Stimulated activated CD4-positive, alpha-beta T cell treated with anti-CD3 and anti-CD28 coated beads, Interleukin-2, amount 100 ng/mL, for 24 hours (primary cell): ENCODE measurements around the gene ANKRD55.

Experiments used
- DNase-seq, 2 donors: peaks; one replicate each; pipeline ENCODE4 v3.0.0-alpha.2; 2020

Gene ANKRD55

GRCh38 chr5:56072863-56073766 lies 160.0 kb downstream of the ANKRD55 start:
- DNase-seq: no peak

DNA sequence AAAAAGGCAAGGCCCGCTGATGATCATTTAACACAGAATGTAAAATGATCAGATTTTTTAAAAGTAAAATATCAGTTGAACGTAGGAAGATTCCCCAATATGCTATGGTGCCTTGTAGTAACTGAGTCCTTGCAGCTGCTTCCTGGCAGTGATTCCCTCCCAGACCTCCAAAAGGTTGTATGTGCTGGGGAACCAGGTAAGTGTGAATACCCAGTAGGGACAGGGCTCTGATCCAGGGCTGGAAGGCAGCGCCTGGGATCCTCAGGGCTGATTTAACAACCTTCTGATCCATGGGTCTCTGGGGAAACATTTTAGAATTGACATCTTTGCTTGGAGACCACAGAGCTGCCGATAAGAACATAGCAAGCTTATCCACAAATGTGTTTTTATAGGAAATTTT lies 161.7 kb downstream of the ANKRD55 start:
- no peak for DNase-seq

- no peak for DNase-seq
These were observed 162.2 kb downstream of the ANKRD55 start for GRCh38 chr5:56070851-56071465.

DNA sequence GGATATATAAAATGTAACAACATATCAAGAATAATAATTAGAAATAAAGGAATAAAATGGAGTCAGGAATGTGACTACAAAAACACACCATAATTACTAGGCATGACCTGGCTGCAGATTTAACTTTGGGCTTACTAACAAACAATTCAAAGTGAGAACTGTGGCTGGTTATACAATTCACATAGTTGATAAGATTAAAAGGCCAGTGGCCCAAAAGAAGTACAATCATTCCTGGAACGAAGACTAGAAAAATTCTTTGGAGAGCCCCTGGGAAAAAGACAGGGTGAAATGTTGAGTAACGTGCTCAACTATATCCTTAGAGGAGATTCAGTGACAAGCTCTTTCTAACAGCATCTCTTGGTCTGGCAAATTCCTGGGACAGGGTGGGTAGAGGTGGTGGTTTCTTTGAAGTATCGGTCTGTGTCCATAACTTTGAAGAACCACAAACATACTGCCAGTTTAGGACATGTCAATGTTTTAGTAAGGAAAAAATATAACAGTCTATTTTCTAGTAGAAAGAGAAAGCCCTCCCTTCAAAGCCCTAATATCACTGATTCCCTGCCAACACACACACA lies 163.4 kb downstream of the ANKRD55 start:
- DNase-seq: no peak

DNA sequence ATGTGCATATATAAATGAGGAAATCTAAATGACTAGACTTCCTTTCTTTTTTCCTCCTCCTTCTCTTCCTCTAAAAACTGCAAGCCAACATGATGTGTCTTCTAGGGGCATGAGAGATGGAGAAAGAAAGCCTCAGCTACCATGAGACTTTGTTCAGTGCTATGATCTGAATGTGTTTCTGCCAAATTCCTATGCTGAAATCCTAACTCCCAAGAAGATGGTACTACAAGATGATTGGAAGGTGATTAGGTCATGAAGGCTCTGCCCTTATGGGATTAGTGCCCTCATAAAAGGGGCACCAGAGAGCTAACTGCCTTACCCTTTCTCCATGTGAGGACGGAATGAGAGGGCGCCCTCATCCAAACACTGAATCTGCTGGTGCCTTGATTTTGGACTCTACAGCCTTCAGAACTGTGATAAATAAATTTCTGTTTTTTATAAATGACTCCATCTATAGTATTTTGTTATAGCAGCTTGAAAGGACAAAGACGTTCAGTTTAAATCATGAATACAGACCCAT lies 166.1 kb downstream of the ANKRD55 start:
- DNase-seq: no peak

DNA sequence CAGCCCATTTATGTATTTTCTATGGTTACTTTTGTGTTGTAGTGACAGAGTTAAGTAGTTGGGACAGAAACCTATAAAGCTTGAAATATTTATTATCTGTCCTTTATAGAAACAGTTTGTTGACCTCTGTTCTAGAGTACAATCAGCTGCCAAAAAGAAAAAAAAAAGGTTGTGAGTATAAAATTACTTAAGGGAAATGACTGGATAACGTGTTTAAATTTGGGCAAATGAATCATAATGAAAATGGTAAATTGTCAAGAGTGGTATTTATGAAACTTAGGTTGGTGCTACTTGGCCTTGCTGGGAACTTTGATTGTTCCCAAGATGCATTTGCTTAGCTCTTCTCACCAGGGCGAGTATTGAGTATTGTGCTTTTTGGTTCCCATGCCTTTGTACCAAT lies 168.1 kb downstream of the ANKRD55 start:
- DNase-seq: no peak

DNA sequence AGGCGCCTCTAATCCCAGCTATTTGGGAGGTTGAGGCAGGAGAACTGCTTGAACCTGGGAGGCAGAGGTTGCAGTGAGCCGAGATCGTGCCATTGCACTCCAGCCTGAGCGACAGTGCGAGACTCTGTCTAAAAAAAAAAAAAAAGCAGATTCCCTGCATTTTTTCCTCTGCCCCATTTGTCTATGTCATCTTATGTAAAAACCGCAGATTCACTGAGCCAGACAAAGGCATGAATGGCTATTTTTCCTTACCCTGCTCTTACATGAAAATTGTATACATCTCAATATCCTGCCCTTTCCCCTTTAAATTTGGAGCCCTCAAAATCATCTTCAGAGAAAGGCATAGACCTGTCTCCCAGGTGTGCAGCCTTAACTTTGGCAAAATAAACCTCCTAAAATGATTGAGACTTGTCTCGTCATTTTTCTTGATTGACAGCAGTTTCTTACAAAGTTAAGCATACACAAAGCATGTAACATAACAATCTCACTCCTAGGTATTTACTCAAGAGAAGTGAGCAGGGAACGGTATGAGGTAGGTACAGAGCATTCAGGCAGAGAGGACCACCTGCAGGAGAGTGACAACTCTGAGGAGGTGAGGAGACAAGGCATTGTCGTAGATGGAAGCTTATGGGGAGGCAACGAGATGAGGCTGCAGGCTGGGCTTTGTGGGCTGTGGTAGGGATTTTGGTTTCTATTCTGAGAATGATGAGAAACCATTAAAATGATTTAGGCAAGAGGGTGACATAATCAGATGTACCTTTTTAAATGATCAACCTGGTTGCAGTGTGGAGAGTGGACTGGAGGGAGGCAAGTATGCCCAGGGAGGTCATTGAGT lies 172.6 kb downstream of the ANKRD55 start:
- DNase-seq: peak; percentile 33 to 53

DNA sequence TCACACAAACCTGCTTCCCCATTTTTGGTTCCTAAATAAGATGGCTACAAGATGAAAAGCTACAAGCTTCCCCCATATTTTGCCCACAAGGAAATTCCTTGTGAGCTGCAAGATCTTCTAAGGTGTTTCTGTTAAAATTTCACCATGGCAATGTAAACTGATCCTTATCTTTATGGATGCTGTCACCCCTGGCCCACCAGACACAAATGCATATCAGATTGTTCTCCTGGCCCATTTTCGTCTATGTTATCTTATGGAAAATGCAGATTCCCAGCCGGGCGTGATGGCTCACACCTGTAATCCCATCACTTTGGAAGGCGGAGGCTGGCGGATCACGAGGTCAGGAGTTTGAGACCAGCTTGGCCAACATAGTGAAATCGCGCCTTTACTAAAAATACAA lies 173.3 kb downstream of the ANKRD55 start:
- DNase-seq: no peak

DNA sequence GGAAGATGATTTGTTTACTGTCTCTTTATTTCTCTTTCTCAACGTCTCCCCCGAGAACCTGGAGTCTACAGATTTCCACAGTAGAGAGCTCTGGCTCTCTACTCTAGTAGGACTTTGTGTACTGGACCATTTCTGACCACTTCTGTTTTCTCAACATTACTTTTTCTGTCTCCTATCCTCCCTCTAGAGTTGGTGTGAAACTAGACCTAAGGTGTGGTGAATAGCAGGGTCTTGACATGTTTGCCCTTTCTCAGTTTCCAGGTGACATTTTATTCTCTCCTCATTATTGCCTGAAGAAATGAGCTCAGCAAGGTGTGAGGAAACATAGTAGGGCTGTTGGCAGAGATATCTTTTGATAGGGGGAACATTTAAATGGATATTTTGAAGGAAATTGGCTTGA lies 176.3 kb downstream of the ANKRD55 start:
- no peak for DNase-seq

DNA sequence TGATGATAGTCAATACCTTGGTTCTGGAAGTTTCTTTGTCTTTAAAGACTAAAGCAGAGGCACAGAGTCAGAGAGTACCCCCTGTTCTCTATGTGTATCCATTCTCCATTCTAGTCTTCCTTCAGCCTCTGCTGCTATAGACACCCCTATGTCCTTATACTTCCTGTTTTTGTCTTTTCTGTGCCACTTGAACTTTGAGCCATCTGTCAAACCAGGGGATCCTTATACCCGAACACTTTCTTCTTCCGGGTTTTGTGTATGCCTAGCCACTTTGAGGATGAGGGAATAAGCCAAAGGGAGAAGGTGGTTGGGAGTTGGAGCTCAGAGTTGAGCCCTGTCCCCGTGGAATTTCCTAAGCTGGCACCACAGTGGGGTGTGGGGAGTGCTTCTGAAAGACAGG lies 177.3 kb downstream of the ANKRD55 start:
- DNase-seq: no peak

DNA sequence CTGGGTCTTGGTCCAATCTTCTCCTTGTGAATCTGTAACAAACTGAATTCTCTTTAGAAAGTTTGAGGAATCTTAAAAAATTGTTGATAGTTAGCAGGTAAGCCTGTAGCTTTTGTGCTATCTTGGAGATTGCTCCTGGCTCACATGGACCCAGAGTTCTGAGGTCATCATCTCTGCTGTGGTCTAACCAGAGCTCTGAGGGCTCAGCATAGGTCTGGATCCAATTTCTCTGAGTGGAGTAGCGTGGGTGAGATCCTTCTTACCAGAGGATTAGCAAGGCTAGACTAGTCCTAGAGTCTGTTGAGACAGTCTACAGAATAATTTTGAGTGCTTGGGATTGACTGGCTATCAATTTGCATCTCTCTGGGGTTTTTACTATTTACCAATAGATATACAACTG lies 177.8 kb downstream of the ANKRD55 start:
- DNase-seq: no peak

DNA sequence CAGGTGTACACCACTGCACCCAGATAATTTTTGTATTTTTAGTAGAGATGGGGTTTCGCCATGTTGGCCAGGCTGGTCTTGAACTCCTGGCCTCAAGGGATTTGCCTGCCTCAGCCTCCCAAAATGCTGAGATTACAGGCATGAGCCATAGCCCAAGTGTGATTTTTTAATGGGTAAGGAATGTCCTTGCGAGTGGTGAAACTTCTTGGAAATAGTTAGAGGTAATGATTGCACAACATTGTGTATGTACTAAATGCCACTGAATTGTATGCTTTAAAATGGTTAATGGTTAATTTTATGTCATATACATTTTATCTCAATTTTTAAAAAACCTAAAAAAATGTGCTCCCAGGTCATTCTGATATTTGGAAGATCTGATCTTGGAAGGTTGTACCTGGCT lies 178.5 kb downstream of the ANKRD55 start:
- DNase-seq: no peak

GRCh38 chr5:56053363-56053762 lies 179.8 kb downstream of the ANKRD55 start:
- DNase-seq: no peak

DNA sequence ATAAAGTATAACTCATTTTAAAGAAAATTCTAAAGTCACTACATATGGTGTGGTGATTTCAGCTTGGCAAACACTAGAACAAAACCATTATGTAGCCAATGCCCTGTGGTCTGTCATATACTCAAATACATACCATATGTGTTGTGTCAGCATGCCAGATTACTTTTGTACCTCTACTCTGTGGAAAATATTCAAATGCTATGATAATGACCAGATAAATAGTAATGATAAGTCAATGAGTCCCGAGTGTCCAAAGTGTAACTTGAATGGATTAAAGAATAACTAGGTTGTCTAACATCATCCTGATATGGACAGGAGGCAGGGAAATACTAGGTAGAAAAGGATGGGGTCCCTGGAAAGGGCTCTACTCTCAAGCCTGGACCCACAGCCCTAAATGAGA lies 180.4 kb downstream of the ANKRD55 start:
- no peak for DNase-seq

DNA sequence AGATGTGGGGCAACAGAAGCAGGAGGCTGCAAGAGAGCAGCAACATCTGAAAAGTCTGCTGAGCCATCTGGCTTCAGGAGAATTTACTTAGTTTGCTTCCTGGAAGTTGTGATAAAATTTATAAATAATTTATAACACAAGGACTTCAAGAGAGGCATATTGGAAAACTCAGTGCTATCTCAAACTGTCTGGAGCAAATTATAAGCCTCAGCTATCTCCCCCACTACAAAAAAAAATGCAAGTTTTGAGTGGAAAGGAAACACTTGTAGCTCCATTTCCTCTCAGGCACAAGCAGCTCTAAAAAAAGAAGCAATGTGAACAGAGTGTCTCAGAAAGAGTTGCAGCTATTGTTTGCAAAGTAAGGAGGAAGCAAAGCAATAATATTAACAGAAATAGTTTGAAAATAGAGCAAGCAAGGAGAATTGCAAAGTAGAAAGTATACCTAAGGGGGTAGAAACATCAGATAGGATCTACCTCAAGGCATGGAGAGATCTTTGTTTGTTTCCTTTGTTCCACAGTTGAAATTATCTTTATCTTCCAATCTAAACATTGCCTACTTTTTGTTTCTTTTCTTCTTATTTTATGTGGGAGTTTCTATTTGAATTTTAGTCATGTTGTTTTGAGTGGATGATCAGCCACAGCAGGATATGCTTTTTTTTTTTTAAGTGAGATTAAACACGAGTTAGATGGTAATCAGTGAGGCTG lies 182.4 kb downstream of the ANKRD55 start:
- no peak for DNase-seq
